ENCODE results near the gene EMC6.

DNA sequence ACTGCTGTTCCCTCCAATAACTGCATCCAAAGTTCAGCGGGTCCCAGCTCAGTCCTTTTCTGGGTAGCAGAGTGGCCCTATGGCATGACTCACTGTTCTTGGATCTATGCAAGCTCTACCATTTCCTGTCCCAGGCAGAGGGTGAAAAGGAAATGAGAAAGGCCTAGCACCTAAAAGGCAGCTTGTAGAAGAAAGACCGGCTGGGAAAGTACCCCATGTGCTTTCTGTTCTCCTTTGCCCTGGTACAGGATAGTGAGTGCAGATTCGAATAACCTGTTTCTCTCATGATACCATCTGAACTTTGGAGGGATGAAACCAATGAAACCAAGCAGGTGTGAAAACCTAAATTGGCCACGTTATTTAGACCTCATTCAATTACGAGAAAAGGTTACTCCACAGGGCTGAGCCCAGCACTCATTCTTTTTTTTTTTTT is 42.4 kb downstream of the EMC6 start:
- TF ChIP-seq EZH2phosphoT487 (IDR thresholded peaks at IDR 0.05; ENCODE audit: low read depth, severe bottlenecking, unreplicated experiment) = no peak
- TF ChIP-seq, protein P1, sequence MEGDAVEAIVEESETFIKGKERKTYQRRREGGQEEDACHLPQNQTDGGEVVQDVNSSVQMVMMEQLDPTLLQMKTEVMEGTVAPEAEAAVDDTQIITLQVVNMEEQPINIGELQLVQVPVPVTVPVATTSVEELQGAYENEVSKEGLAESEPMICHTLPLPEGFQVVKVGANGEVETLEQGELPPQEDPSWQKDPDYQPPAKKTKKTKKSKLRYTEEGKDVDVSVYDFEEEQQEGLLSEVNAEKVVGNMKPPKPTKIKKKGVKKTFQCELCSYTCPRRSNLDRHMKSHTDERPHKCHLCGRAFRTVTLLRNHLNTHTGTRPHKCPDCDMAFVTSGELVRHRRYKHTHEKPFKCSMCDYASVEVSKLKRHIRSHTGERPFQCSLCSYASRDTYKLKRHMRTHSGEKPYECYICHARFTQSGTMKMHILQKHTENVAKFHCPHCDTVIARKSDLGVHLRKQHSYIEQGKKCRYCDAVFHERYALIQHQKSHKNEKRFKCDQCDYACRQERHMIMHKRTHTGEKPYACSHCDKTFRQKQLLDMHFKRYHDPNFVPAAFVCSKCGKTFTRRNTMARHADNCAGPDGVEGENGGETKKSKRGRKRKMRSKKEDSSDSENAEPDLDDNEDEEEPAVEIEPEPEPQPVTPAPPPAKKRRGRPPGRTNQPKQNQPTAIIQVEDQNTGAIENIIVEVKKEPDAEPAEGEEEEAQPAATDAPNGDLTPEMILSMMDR (IDR thresholded peaks at IDR 0.05; ENCODE audit: poor library complexity) = no peak

Data from hepatocyte (in vitro differentiated cells).